ENCODE measurements around the gene SART1.
A peak's percentile ranks its signal among the peaks of the same experiment; 100 is the strongest.

Gene SART1

GRCh38 chr11:65961267-65962140, at the start of gene SART1:
SART1 (plus strand) TSS chr11:65961734; CDS start chr11:65961781, 47 bp downstream.
- H3K27me3 Mint-ChIP-seq = no peaks in the 10 kb centered on the region
- peaks cover 35% of the 10 kb centered on the region for H3K36me3 Mint-ChIP-seq
- H3K9me3 Mint-ChIP-seq = no peaks in the 10 kb centered on the region
- H3K4me1 Mint-ChIP-seq = peaks cover 59% of the 10 kb centered on the region
- peak within 1 kb of the TSS; percentile 98 for H3K4me3 Mint-ChIP-seq
- peak within 1 kb of the TSS; percentile 98 for H3K27ac Mint-ChIP-seq
- peak; percentile 98 for DNase-seq
- CTCF ChIA-PET = interaction anchor here (1.0 to 2.0 kb wide), 2 partner anchors 50 to 73 kb away, joined by 3 to 6 read pairs; partner anchors contain the start of gene FIBP

- Mint-ChIP-seq H3K9me3 (no peaks in the 10 kb centered on the region), H3K4me3 (no peak overlapping the region), H3K4me1 (peaks cover 29% of the 10 kb centered on the region), H3K27me3 (peaks cover 35% of the 10 kb centered on the region), H3K36me3 (peaks cover 16% of the 10 kb centered on the region), H3K27ac (no peak overlapping the region)
- CTCF ChIA-PET = interaction anchor here (1.4 to 1.7 kb wide), 2 partner anchors 24 to 28 kb away, joined by 6 to 11 read pairs; partner anchors contain the start of gene FIBP
- DNase-seq = no peak
These were observed 48.7 kb upstream of the SART1 start for GRCh38 chr11:65912845-65913244.

- Mint-ChIP-seq H3K27me3 (peaks cover 23% of the 10 kb centered on the region), H3K4me3 (no peak overlapping the region), H3K4me1 (peaks cover 31% of the 10 kb centered on the region), H3K27ac (no peak overlapping the region), H3K9me3 (no peaks in the 10 kb centered on the region), H3K36me3 (peaks cover 22% of the 10 kb centered on the region)
- CTCF ChIA-PET = interaction anchor here (0.9 to 2.4 kb wide), 3 partner anchors 25 to 30 kb away, joined by 3 to 7 read pairs (median 3); partner anchors contain the start of genes CCDC85B and FIBP
- DNase-seq = no peak
These were observed 46.3 kb upstream of the SART1 start for GRCh38 chr11:65915101-65915820.

GRCh38 chr11:65915821-65916251, 45.7 kb upstream of the SART1 start:
- Mint-ChIP-seq H3K36me3 (peaks cover 24% of the 10 kb centered on the region), H3K27me3 (peaks cover 18% of the 10 kb centered on the region), H3K9me3 (no peaks in the 10 kb centered on the region), H3K4me1 (peaks cover 35% of the 10 kb centered on the region), H3K4me3 (no peak overlapping the region), H3K27ac (no peak overlapping the region)
- CTCF ChIA-PET = interaction anchor here (0.9 to 2.4 kb wide), 3 partner anchors 26 to 31 kb away, joined by 3 to 7 read pairs (median 3); partner anchors contain the start of genes CCDC85B and FIBP
- DNase-seq = no peak

- Mint-ChIP-seq H3K4me1 (peaks cover 38% of the 10 kb centered on the region), H3K4me3 (peak overlapping the region; percentile 93), H3K27ac (no peak overlapping the region), H3K36me3 (peaks cover 24% of the 10 kb centered on the region), H3K9me3 (no peaks in the 10 kb centered on the region), H3K27me3 (peaks cover 12% of the 10 kb centered on the region)
- CTCF ChIA-PET = interaction anchor here (0.6 to 2.4 kb wide), 3 partner anchors 26 to 67 kb away, joined by 3 to 7 read pairs (median 3); partner anchors contain the start of gene CCDC85B
- DNase-seq = no peak
These were observed 45.1 kb upstream of the SART1 start for GRCh38 chr11:65916391-65916790.

- H3K27me3 Mint-ChIP-seq = peaks cover 5% of the 10 kb centered on the region
- H3K36me3 Mint-ChIP-seq = peaks cover 27% of the 10 kb centered on the region
- CTCF ChIA-PET = interaction anchor here (0.6 to 1.0 kb wide), 2 partner anchors 11 to 66 kb away, joined by 3 read pairs; no protein-coding TSS in a partner anchor
- H3K4me3 Mint-ChIP-seq = peak overlapping the region; percentile 93
- H3K9me3 Mint-ChIP-seq = no peaks in the 10 kb centered on the region
- H3K4me1 Mint-ChIP-seq = peaks cover 41% of the 10 kb centered on the region
- DNase-seq = no peak
- H3K27ac Mint-ChIP-seq = peak overlapping the region; percentile 77
These were observed 44.5 kb upstream of the SART1 start for GRCh38 chr11:65917077-65917433.

- Mint-ChIP-seq H3K4me3 (peak overlapping the region; percentile 93), H3K9me3 (no peaks in the 10 kb centered on the region), H3K4me1 (peaks cover 47% of the 10 kb centered on the region), H3K36me3 (peaks cover 33% of the 10 kb centered on the region), H3K27ac (peak overlapping the region; percentile 92), H3K27me3 (peaks cover 4% of the 10 kb centered on the region)
- no peak for DNase-seq
- CTCF ChIA-PET = interaction anchor here (0.9 to 1.4 kb wide), 5 partner anchors 11 to 33 kb away, joined by 3 to 5 read pairs (median 4); partner anchors contain the start of gene FIBP
These were observed 43.9 kb upstream of the SART1 start for GRCh38 chr11:65917434-65918210.

GRCh38 chr11:65918211-65919140, 43.1 kb upstream of the SART1 start, which contains the start of gene C11orf68:
C11orf68 (minus strand) TSS chr11:65919062; CDS start chr11:65919031, 31 bp downstream.
- Mint-ChIP-seq H3K36me3 (peaks cover 40% of the 10 kb centered on the region), H3K27ac (peak within 1 kb of the TSS; percentile 92), H3K9me3 (no peaks in the 10 kb centered on the region), H3K4me1 (peaks cover 54% of the 10 kb centered on the region), H3K27me3 (no peaks in the 10 kb centered on the region), H3K4me3 (peak within 1 kb of the TSS; percentile 93)
- DNase-seq = no peak
- CTCF ChIA-PET = interaction anchor here (0.9 to 1.4 kb wide), 5 partner anchors 10 to 34 kb away, joined by 3 to 5 read pairs (median 4); partner anchors contain the start of gene FIBP

- Mint-ChIP-seq H3K27me3 (no peaks in the 10 kb centered on the region), H3K36me3 (peaks cover 42% of the 10 kb centered on the region), H3K27ac (peak within 1 kb of the TSS; percentile 92), H3K9me3 (no peaks in the 10 kb centered on the region), H3K4me3 (peak within 1 kb of the TSS; percentile 93), H3K4me1 (peaks cover 55% of the 10 kb centered on the region)
- CTCF ChIA-PET = interaction anchor here (1.2 to 1.7 kb wide), 3 partner anchors 31 to 34 kb away, joined by 5 to 7 read pairs (median 5); partner anchors contain the start of gene FIBP
- peak; percentile 99 for DNase-seq
These were observed 42.4 kb upstream of the SART1 start, which contains the start of gene DRAP1 for GRCh38 chr11:65919141-65919572. DRAP1 (plus strand) TSS chr11:65919426; CDS start chr11:65919502, 76 bp downstream.

- DNase-seq = peak; percentile 79
- CTCF ChIA-PET = interaction anchor here (0.8 to 1.7 kb wide), 2 partner anchors 31 to 35 kb away, joined by 4 to 7 read pairs; partner anchors contain the start of gene FIBP
- Mint-ChIP-seq H3K4me3 (peak overlapping the region; percentile 93), H3K27ac (peak overlapping the region; percentile 91), H3K27me3 (no peaks in the 10 kb centered on the region), H3K9me3 (no peaks in the 10 kb centered on the region), H3K36me3 (peaks cover 44% of the 10 kb centered on the region), H3K4me1 (peaks cover 55% of the 10 kb centered on the region)
These were observed 41.8 kb upstream of the SART1 start for GRCh38 chr11:65919573-65920371.

GRCh38 chr11:65920372-65920802, 41.1 kb upstream of the SART1 start:
- peaks cover 39% of the 10 kb centered on the region for H3K36me3 Mint-ChIP-seq
- peaks cover 50% of the 10 kb centered on the region for H3K4me1 Mint-ChIP-seq
- no peak for DNase-seq
- CTCF ChIA-PET = interaction anchor here (0.8 to 1.7 kb wide), 2 partner anchors 32 to 35 kb away, joined by 4 to 7 read pairs; partner anchors contain the start of gene FIBP
- peak overlapping the region; percentile 93 for H3K4me3 Mint-ChIP-seq
- no peaks in the 10 kb centered on the region for H3K9me3 Mint-ChIP-seq
- H3K27me3 Mint-ChIP-seq = no peaks in the 10 kb centered on the region
- H3K27ac Mint-ChIP-seq = peak overlapping the region; percentile 37

Measured in activated naive CD4-positive, alpha-beta T cell treated with anti-CD3 and anti-CD28 coated beads, Interleukin-2, amount 10 ng/mL, durations not matched to agents 7 days and 5 days (primary cell).